ENCODE measurements around the gene ARHGAP28. TPM values are rescaled to one million over a fixed set of nuclear protein-coding genes. Genes with fewer than 3 reads are reported as not detected.
"Not testable (repeated sequence)": the region's sequence is repeated elsewhere in the genome, so short reads cannot be mapped to it uniquely, and the experiment has no call there.

The ARHGAP28 gene
- total RNA-seq, 1 donor from 2014 or later = 2.2 TPM

DNA sequence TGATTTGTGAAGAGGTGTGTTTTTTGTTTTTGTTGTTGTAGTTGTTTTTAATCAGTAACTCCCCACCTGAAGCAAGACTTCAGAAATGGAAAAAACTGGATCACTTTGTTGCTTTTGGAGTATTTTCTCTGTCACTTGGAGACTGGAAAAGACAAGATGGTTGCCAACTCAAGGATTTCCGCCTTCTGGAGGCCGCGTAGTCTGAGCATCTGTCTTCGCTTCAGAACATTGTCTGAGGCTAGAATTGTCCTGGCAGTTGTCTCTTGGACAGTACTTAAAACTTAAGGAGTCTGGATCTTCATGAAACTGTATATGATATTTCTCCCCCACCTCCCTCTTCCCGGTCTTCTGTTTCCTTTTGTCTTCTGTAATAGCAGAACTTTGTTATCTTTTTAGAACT, 67.7 kb downstream of the ARHGAP28 start:
- no peak for TF ChIP-seq CTCF (conservative IDR thresholded peaks at IDR 0.05; ENCODE audit: low read depth, low read length)
- no peak overlapping the region for H3K4me3 ChIP-seq (ENCODE audit: low read depth, low read length)
- no peak for DNase-seq (ENCODE audit: low read depth)

DNA sequence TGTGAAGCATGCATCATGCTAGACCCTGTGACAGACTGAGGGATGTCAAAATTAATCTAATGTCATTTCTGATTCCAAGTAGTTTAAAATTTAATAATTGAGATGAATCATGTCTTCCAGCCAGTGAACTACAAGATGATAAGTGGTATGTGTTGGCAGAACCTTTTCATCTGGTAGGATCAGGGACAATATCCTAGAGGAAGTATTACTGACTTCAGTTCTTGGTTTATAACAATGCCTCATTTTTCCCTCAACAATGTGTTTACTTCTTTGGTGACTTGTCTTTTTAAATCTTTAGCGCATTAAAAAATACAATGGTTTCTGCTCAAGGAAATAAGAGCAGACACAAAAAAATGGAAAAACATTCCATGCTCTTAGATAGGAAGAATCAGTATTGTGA, 69.4 kb downstream of the ARHGAP28 start:
- H3K4me3 ChIP-seq (ENCODE audit: low read depth, low read length) = no peak overlapping the region
- TF ChIP-seq CTCF (conservative IDR thresholded peaks at IDR 0.05; ENCODE audit: low read depth, low read length) = no peak
- DNase-seq (ENCODE audit: low read depth) = no peak

DNA sequence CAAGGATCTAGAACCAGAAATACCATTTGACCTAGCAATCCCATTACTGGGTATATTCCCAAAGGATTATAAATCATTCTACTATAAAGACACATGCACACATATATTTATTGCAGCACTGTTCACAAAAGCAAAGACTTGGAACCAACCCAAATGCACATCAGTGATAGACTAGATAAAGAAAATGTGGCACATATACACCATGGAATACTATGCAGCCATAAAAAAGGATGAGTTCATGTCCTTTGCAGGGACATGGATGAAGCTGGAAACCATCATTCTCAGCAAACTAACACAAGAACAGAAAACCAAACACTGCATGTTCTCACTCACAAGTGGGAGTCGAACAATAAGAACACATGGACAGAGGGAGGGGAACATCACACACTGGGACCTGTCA, 70.8 kb downstream of the ARHGAP28 start:
- not testable (repeated sequence) for H3K4me3 ChIP-seq (ENCODE audit: low read depth, low read length); DNase-seq (ENCODE audit: low read depth)

- H3K4me3 ChIP-seq (ENCODE audit: low read depth, low read length) = no peak overlapping the region
- no peak for DNase-seq (ENCODE audit: low read depth)
Observed at GRCh38 chr18:6807515-6808257, 78.2 kb downstream of the ARHGAP28 start.

GRCh38 chr18:6810191-6810590, 80.7 kb downstream of the ARHGAP28 start:
- no peak overlapping the region for H3K4me3 ChIP-seq (ENCODE audit: low read depth, low read length)
- DNase-seq (ENCODE audit: low read depth) = peak; percentile 15
- TF ChIP-seq CTCF (conservative IDR thresholded peaks at IDR 0.05; ENCODE audit: low read depth, low read length) = no peak

More at GRCh38 chr18:6807515-6808257, 78.2 kb downstream of the ARHGAP28 start:
- no peak for TF ChIP-seq CTCF (conservative IDR thresholded peaks at IDR 0.05; ENCODE audit: low read depth, low read length)

- TF ChIP-seq CTCF (conservative IDR thresholded peaks at IDR 0.05; ENCODE audit: low read depth, low read length) = no peak
- DNase-seq (ENCODE audit: low read depth) = no peak
- no peak overlapping the region for H3K4me3 ChIP-seq (ENCODE audit: low read depth, low read length)
Observed at GRCh38 chr18:6811816-6812215, 82.3 kb downstream of the ARHGAP28 start.

GRCh38 chr18:6814882-6815425, 85.4 kb downstream of the ARHGAP28 start:
- DNase-seq (ENCODE audit: low read depth) = no peak
- H3K4me3 ChIP-seq (ENCODE audit: low read depth, low read length) = no peak overlapping the region
- no peak for TF ChIP-seq CTCF (conservative IDR thresholded peaks at IDR 0.05; ENCODE audit: low read depth, low read length)
